ENCODE data around the gene CDK9.

CDK9 gene

GRCh38 chr9:127761491-127761956, 24.3 kb upstream of the CDK9 start:
- in situ Hi-C loops (cut with MboI; ENCODE audit: low sequenced_read_pairs, unreplicated experiment): no loop called here
- TF ChIP-seq, protein P1, sequence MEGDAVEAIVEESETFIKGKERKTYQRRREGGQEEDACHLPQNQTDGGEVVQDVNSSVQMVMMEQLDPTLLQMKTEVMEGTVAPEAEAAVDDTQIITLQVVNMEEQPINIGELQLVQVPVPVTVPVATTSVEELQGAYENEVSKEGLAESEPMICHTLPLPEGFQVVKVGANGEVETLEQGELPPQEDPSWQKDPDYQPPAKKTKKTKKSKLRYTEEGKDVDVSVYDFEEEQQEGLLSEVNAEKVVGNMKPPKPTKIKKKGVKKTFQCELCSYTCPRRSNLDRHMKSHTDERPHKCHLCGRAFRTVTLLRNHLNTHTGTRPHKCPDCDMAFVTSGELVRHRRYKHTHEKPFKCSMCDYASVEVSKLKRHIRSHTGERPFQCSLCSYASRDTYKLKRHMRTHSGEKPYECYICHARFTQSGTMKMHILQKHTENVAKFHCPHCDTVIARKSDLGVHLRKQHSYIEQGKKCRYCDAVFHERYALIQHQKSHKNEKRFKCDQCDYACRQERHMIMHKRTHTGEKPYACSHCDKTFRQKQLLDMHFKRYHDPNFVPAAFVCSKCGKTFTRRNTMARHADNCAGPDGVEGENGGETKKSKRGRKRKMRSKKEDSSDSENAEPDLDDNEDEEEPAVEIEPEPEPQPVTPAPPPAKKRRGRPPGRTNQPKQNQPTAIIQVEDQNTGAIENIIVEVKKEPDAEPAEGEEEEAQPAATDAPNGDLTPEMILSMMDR (IDR thresholded peaks at IDR 0.05; ENCODE audit: borderline replicate concordance, control extremely low read depth, extremely low read depth, insufficient read depth, missing control alignments): no peak
- DNase-seq (ENCODE audit: low spot score): no peak

DNA sequence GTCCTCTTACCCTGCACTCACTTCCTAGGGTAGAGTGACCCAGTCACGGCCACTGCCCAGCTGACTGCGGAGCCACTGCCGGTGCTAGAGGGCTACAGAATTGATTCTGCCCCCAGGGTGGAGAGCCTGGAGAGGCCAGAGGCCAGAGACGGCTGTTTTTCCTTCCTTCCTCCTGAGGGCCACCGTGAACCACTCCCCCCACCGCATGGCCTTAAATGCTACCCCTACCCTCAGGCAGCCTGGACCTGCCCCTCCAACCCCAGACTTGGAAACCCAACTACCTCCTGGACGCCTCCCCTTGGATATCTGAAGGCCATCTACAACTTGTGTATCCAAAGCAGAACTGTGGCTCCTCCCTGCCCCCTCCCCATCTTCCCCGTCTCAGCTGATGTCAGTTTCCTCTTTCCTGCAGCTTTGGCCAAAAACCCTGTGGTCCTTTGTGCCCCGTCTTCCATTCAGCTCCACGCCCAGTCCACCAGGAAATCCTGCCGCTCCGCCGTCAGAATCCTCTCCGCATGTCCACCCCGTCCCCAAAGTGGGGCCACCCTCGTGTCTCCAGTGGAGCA, 23.6 kb upstream of the CDK9 start:
- in situ Hi-C loops (cut with MboI; ENCODE audit: low sequenced_read_pairs, unreplicated experiment): no loop called here
- TF ChIP-seq, protein P1 (IDR thresholded peaks at IDR 0.05; ENCODE audit: borderline replicate concordance, control extremely low read depth, extremely low read depth, insufficient read depth, missing control alignments): no peak
- DNase-seq (ENCODE audit: low spot score): no peak

- in situ Hi-C loops (cut with MboI; ENCODE audit: low sequenced_read_pairs, unreplicated experiment): no loop called here
- TF ChIP-seq, protein P1 (IDR thresholded peaks at IDR 0.05; ENCODE audit: borderline replicate concordance, control extremely low read depth, extremely low read depth, insufficient read depth, missing control alignments): peak; percentile 16
- peak; percentile 66 for DNase-seq (ENCODE audit: low spot score)
Measured at GRCh38 chr9:127763918-127764384, 21.9 kb upstream of the CDK9 start.

DNA sequence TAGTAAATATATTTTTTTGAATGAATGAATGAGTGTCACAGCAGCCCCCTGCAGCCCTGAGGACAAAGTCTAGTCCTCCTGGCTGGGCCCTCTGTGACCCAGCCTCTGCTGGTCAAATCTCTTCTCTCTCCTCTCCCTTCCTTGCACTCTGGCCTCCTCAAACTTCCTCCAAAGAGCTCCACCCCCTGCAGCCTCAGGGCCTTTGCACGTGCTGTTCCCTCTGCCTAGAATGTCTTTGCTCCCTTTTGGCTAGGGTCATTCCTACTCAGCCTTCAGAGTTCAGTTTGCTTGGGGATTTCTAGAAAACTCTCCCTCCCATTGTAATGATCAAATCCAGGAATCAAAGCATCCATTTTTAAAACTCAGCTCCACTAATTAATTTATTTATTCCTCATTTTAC, 20.4 kb upstream of the CDK9 start:
- in situ Hi-C loops (cut with MboI; ENCODE audit: low sequenced_read_pairs, unreplicated experiment): no loop called here
- no peak for DNase-seq (ENCODE audit: low spot score)
- TF ChIP-seq, protein P1 (IDR thresholded peaks at IDR 0.05; ENCODE audit: borderline replicate concordance, control extremely low read depth, extremely low read depth, insufficient read depth, missing control alignments): no peak

GRCh38 chr9:127767410-127767809, 18.4 kb upstream of the CDK9 start:
- TF ChIP-seq, protein P1 (IDR thresholded peaks at IDR 0.05; ENCODE audit: borderline replicate concordance, control extremely low read depth, extremely low read depth, insufficient read depth, missing control alignments): no peak
- in situ Hi-C loops (cut with MboI; ENCODE audit: low sequenced_read_pairs, unreplicated experiment): no loop called here
- DNase-seq (ENCODE audit: low spot score): no peak

DNA sequence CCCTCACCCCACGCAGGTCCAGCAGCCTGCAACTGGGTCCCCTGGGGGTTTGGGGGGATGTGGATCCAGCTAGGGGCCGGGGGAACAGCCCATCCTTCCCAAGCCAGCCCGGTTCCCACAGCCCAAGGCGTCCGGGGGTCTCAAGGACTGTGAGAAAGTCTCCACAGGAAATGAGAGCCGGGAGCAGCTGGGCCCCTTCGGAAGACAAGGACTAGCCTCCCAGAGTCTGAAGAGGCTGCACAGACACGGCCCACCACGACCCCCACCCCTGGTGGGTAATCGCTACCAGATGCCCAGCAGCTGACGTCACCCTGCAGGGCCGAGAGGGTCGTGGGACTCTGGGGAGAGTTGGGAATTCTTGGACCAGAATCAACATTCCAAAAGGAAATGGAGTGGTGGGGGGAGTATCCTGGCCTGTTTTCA, 17.9 kb upstream of the CDK9 start:
- in situ Hi-C loops (cut with MboI; ENCODE audit: low sequenced_read_pairs, unreplicated experiment): no loop called here
- TF ChIP-seq, protein P1 (IDR thresholded peaks at IDR 0.05; ENCODE audit: borderline replicate concordance, control extremely low read depth, extremely low read depth, insufficient read depth, missing control alignments): no peak
- DNase-seq (ENCODE audit: low spot score): no peak

Data from GM13976 (cell line).